ENCODE measurements around the gene LPIN3. TPM values are rescaled to one million over a fixed set of nuclear protein-coding genes. Genes with fewer than 3 reads are reported as not detected.
A peak's percentile ranks its signal among the peaks of the same experiment; 100 is the strongest.

LPIN3 gene
- total and polyA plus RNA-seq, 2 of the 4 experiments (the other 2 are of a cell fraction): 2.3 to 8.3 TPM

DNA sequence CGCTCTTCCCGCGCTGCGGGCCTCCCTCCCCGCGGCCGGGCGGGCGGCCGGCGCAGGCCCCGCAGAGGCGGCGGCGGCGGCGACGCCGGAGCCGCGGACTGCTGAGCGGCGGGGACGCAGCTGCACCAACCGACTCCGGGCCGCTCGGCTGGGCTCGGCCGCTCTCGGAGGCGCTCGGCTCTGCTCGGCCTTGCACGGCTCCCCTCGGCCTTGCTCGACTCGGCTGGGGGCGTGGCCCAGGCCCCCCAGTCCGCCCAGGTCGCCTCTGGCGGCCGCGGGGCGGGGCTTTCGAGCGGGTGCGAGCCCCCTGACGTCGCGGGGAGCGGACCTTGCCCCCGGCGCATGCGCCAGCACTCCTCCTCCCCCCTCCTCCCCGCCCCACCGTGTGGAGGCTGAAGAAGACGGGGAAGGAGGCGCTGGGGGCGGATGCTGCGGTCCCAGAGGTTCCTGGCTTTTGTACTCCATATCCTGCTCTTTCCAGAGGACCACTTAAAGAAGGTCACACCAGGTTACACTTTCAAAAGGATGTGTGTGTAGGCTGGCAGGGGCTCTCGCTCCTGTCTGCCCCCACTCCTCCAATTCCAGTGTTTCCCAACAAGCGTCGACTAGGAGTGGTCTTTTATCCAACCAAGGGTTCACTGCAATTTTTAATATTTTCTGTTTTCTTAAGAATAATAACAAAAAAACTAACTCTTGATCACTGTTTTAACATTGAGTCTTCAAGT, 22.9 kb upstream of the LPIN3 start, which contains the start of gene ZHX3:
TSS of gene ZHX3 (minus strand) at position 186 of the 725 bp plus-strand sequence. CDS start 112,815 bp downstream, outside the sequence.
- in situ Hi-C loops (cut with MboI; ENCODE audit: low sequenced_read_pairs): no loop called here
- POLR2A ChIA-PET (ENCODE audit: unreplicated experiment): interaction anchor here (0.6 to 0.7 kb wide), 2 partner anchors 12 to 124 kb away, joined by 3 to 6 read pairs; no protein-coding TSS in a partner anchor
- H2BK5ac ChIP-seq (ENCODE audit: low read depth, low read length, poor library complexity, severe bottlenecking): peak within 1 kb of the TSS; percentile 99
- H2AK9ac ChIP-seq (replicated peaks; ENCODE audit: low read depth, low read length, poor library complexity): peak within 1 kb of the TSS; percentile 100
- H4K91ac ChIP-seq (ENCODE audit: insufficient read depth, low read depth, low read length): peak within 1 kb of the TSS; percentile 99
- H3K4me2 ChIP-seq (ENCODE audit: low read depth, low read length): peak within 1 kb of the TSS; percentile 98
- H3K9me3 ChIP-seq (ENCODE audit: control insufficient read depth, insufficient read depth, low read length): no peaks in the 10 kb centered on the region
- H3K4me3 ChIP-seq (ENCODE audit: insufficient read depth, low read depth, low read length): peak within 1 kb of the TSS; percentile 55
- H3K56ac ChIP-seq (ENCODE audit: extremely low read depth, insufficient read depth, low read length): peak within 1 kb of the TSS; percentile 99
- H4K20me1 ChIP-seq (ENCODE audit: insufficient read depth, low read length): peaks cover 18% of the 10 kb centered on the region
- H3K14ac ChIP-seq (replicated peaks; ENCODE audit: low read depth, low read length): peak within 1 kb of the TSS; percentile 99
- H3K36me3 ChIP-seq (ENCODE audit: control insufficient read depth, insufficient read depth, low read length): no peaks in the 10 kb centered on the region
- peak within 1 kb of the TSS; percentile 89 for H2AFZ ChIP-seq (replicated peaks; ENCODE audit: low read length, poor library complexity)
- CTCF ChIA-PET: no interaction called here
- H4K8ac ChIP-seq (ENCODE audit: low read depth in 2 of 2, low read length in 2 of 2): peak within 1 kb of the TSS; percentile 87 to 99
- H3K9ac ChIP-seq (ENCODE audit: low read depth, low read length): peak within 1 kb of the TSS; percentile 94
- 4% methylated on average over 17 of the region's 64 CpGs; no CpG with 5 or more reads in 1 of the 2 experiments for WGBS, 2 experiments (ENCODE audit: extremely low coverage in 2 of 2, insufficient read length in 1 of 2)
- no peaks in the 10 kb centered on the region for H3K27me3 ChIP-seq (ENCODE audit: control insufficient read depth, insufficient read depth, low read length)
- BruUV-seq (replicated peaks): no TSS peak
- peak within 1 kb of the TSS; percentile 99 for H2BK120ac ChIP-seq (ENCODE audit: low read depth, low read length)
- peak within 1 kb of the TSS; percentile 97 for H3K27ac ChIP-seq (ENCODE audit: insufficient read depth, low read length)
- peak within 1 kb of the TSS; percentile 99; the same call in 2 of the 3 replicates for H2BK15ac ChIP-seq (ENCODE audit: low read depth, low read length)
- H3K4ac ChIP-seq (ENCODE audit: low read depth, low read length): peak within 1 kb of the TSS; percentile 99
- DNase-seq (peak; percentile 94), ATAC-seq (ENCODE audit: low read depth) (peak; percentile 94)
- H3K23ac ChIP-seq (ENCODE audit: low read depth, low read length): peak within 1 kb of the TSS; percentile 99
- peak within 1 kb of the TSS; percentile 97 for H3K18ac ChIP-seq (ENCODE audit: low read depth, low read length)
- H2AK5ac ChIP-seq (ENCODE audit: low read depth, low read length): peak within 1 kb of the TSS; percentile 99
- TF ChIP-seq MXI1 (IDR thresholded peaks at IDR 0.05; ENCODE audit: borderline replicate concordance, low read depth, low read length) (peak; percentile 31; the same call in 1 of the 2 replicates), RAD21 (IDR thresholded peaks at IDR 0.05; ENCODE audit: low read length) (no peak), RCOR1 (IDR thresholded peaks at IDR 0.05; ENCODE audit: insufficient replicate concordance, low read length) (no peak), MAZ (IDR thresholded peaks at IDR 0.05; ENCODE audit: borderline replicate concordance, low read depth, low read length) (peak; percentile 98), BHLHE40 (IDR thresholded peaks at IDR 0.05; ENCODE audit: low read depth, low read length) (no peak), POLR2A (IDR thresholded peaks at IDR 0.05; ENCODE audit: low read depth, low read length) (no peak), SMC3 (IDR thresholded peaks at IDR 0.05; ENCODE audit: low read depth, low read length) (no peak), CTCF (conservative IDR thresholded peaks at IDR 0.05; ENCODE audit: low read depth, low read length) (no peak)
- TF ChIP-seq, protein P1, sequence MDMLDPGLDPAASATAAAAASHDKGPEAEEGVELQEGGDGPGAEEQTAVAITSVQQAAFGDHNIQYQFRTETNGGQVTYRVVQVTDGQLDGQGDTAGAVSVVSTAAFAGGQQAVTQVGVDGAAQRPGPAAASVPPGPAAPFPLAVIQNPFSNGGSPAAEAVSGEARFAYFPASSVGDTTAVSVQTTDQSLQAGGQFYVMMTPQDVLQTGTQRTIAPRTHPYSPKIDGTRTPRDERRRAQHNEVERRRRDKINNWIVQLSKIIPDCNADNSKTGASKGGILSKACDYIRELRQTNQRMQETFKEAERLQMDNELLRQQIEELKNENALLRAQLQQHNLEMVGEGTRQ (IDR thresholded peaks at IDR 0.05; ENCODE audit: low read depth, low read length): peak; percentile 4; the same call in 1 of the 2 replicates
- peak within 1 kb of the TSS; percentile 94 for H4K5ac ChIP-seq (ENCODE audit: low read depth, low read length)
- dilution Hi-C loops (cut with HindIII; ENCODE audit: low sequenced_read_pairs, unreplicated experiment): no loop called here
- intact Hi-C loops (cut with micrococcal nuclease): loop anchor here (1.0 to 5.0 kb wide), 4 partner anchors 12 to 140 kb away; no protein-coding TSS in a partner anchor
- peaks cover 5 to 28% of the 10 kb centered on the region in 2 experiments; a peak in 3 of 4 replicates for H3K79me1 ChIP-seq (ENCODE audit: low read depth in 1 of 2, low read length in 2 of 2)
- peaks cover 7% of the 10 kb centered on the region; the same call in 1 of the 2 replicates for H3K9me1 ChIP-seq (ENCODE audit: insufficient read depth, low read length)
- H2BK20ac ChIP-seq (ENCODE audit: low read depth, low read length): peak within 1 kb of the TSS; percentile 92
- peaks cover 4% of the 10 kb centered on the region for H3K4me1 ChIP-seq (ENCODE audit: control insufficient read depth, insufficient read depth, low read length)

Data from IMR-90 (cell line).